Fibroblast of villous mesenchyme (primary cell): Measurements from ENCODE around the gene SLMAP. TPM values are rescaled to one million over a fixed set of nuclear protein-coding genes. Genes with fewer than 3 reads are reported as not detected.

Experiments
- DNase-seq: peaks from one replicate; pipeline ENCODE4 v3.0.0-alpha.2; 2010; ENCODE audit warnings: low read depth
- H3K4me3 ChIP-seq: 2 replicates; pipeline ENCODE4 v1.5.1; 2011; ENCODE audit warnings: low read depth, mild to moderate bottlenecking, low read length
- total RNA-seq: library from RNA; depleted of rRNA; stranded (reverse); fragments of >200 nt; gene quantifications from 2 replicates; pipeline ENCODE4 v1.2.3, GENCODE V29; 2012
- TF ChIP-seq, protein P1 (sequence below): IDR thresholded peaks from 2 replicates; pipeline ENCODE4 v1.5.1; 2012; ENCODE audit warnings: low read depth, mild to moderate bottlenecking, low read length; ENCODE audit not compliant: insufficient read depth

SLMAP gene
- 77.3 and 82.1 TPM in 2 replicates for total RNA-seq

- H3K4me3 ChIP-seq, result peak within 1 kb of the TSS; percentile 82
- peak; percentile 97 for DNase-seq
- TF ChIP-seq, protein P1, sequence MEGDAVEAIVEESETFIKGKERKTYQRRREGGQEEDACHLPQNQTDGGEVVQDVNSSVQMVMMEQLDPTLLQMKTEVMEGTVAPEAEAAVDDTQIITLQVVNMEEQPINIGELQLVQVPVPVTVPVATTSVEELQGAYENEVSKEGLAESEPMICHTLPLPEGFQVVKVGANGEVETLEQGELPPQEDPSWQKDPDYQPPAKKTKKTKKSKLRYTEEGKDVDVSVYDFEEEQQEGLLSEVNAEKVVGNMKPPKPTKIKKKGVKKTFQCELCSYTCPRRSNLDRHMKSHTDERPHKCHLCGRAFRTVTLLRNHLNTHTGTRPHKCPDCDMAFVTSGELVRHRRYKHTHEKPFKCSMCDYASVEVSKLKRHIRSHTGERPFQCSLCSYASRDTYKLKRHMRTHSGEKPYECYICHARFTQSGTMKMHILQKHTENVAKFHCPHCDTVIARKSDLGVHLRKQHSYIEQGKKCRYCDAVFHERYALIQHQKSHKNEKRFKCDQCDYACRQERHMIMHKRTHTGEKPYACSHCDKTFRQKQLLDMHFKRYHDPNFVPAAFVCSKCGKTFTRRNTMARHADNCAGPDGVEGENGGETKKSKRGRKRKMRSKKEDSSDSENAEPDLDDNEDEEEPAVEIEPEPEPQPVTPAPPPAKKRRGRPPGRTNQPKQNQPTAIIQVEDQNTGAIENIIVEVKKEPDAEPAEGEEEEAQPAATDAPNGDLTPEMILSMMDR, result no peak
Observed at GRCh38 chr3:57755741-57756527, at the start of gene SLMAP. TSS of gene SLMAP (plus strand) at chr3:57756309. CDS start at chr3:57757652, 1,343 bp downstream.

DNA sequence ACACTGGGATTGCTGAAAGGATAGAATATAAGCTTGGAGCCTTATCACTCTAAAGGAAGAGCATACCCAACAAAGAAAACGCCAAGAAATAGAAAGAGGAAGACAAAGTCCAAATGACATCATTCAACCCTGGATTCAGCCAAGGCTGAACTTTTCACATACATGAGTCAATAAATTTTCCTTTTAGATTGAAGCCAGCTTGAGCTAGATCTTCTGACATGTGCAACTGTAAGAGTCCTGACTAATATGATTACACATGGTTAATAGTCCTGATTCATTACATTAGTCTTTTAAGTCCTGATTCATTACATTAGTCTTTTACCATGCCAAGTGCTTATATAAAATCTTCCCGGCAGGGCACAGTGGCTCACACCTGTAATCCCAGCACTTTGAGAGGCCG is 49.6 kb upstream of the SLMAP start:
- no peak for DNase-seq
- H3K4me3 ChIP-seq, result no peak overlapping the region
- TF ChIP-seq, protein P1, result no peak

DNA sequence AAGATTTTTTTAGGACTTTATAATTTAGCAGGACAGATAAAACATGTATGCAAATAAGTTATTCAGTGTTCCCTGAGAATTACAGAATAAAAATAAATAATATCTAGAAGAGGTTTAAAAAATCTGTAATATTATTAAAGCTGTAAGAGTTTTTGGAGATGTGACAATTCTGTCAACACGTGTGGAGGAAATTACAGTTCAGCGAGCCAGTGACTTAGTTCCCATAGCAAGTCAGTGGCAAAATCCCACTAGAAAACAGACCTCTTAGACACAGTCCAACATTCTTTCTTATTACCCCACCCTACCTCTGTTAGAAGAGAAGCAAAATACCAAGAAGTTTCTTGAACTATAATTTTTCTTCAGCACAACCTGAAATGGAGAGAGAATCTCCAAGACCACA is 47.1 kb upstream of the SLMAP start:
- TF ChIP-seq, protein P1, result no peak
- H3K4me3 ChIP-seq, result no peak overlapping the region
- no peak for DNase-seq

- DNase-seq, result no peak
- H3K4me3 ChIP-seq, result no peak overlapping the region
- TF ChIP-seq, protein P1, result no peak
Observed at GRCh38 chr3:57709559-57709958, 46.5 kb upstream of the SLMAP start.

DNA sequence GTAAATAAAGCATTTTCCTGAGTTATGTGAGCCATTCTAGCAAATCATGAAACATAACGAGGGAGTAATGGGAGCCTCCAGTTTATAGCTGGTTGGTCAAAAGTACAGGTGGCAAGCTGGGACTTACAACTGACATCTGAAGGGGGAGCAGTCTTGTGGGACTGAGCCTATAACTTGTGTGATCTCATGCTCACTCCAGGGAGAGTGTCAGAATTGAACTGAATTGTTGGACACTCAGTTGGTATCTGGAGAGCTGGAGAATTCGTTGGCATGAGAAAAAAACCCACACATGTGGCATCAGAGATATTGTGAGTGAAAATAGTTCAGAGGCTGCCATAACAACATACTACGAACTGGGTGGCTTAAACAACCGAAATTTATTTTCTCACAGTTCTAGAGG is 40.4 kb upstream of the SLMAP start:
- no peak for DNase-seq
- H3K4me3 ChIP-seq, result no peak overlapping the region
- TF ChIP-seq, protein P1, result no peak

GRCh38 chr3:57717205-57717868 is 38.8 kb upstream of the SLMAP start:
- H3K4me3 ChIP-seq, result no peak overlapping the region
- TF ChIP-seq, protein P1, result no peak
- DNase-seq, result no peak

GRCh38 chr3:57718118-57718517 is 38.0 kb upstream of the SLMAP start:
- TF ChIP-seq, protein P1, result no peak
- DNase-seq, result no peak
- H3K4me3 ChIP-seq, result no peak overlapping the region
